A172 (cell line): ENCODE data around the gene CRKL. TPM values are rescaled to one million over a fixed set of nuclear protein-coding genes. Genes with fewer than 3 reads are reported as not detected.

Experiments
- DNase-seq: peaks from one replicate; pipeline ENCODE4 v3.0.0-alpha.2; 2015; ENCODE audit warnings: low spot score
- total RNA-seq: library from RNA; depleted of rRNA; stranded (reverse); fragments of >200 nt; shearing (Covaris generic); gene quantifications from 2 replicates; pipeline ENCODE4 v1.2.3, GENCODE V29; 2014

The CRKL gene
- total RNA-seq, 1 experiment from 2014 or later, result 33.8 TPM

- peak; percentile 24 for DNase-seq
Observed at GRCh38 chr22:20981787-20982562, 64.8 kb downstream of the CRKL start, which contains the start of gene LZTR1. LZTR1 (plus strand) TSS chr22:20982297; CDS start chr22:20982372, 75 bp downstream.

GRCh38 chr22:20982563-20982882 lies 65.3 kb downstream of the CRKL start:
- DNase-seq, result no peak

GRCh38 chr22:20983081-20983771 lies 66.0 kb downstream of the CRKL start:
- DNase-seq, result no peak

- DNase-seq, result no peak
Observed at GRCh38 chr22:20985720-20986119, 68.5 kb downstream of the CRKL start.

- DNase-seq, result no peak
Observed at GRCh38 chr22:20986365-20986764, 69.2 kb downstream of the CRKL start.

- DNase-seq, result no peak
Observed at GRCh38 chr22:20987375-20987774, 70.2 kb downstream of the CRKL start.

- DNase-seq, result no peak
Observed at GRCh38 chr22:20988573-20989322, 71.5 kb downstream of the CRKL start.

- peak; percentile 46 for DNase-seq
Observed at GRCh38 chr22:20989323-20990138, 72.3 kb downstream of the CRKL start.

GRCh38 chr22:20990184-20991180 lies 73.3 kb downstream of the CRKL start:
- no peak for DNase-seq

GRCh38 chr22:20991252-20992055 lies 74.2 kb downstream of the CRKL start:
- DNase-seq, result no peak

- DNase-seq, result no peak
Observed at GRCh38 chr22:20992056-20992442, 74.8 kb downstream of the CRKL start.

GRCh38 chr22:20992456-20993303 lies 75.5 kb downstream of the CRKL start:
- no peak for DNase-seq

- DNase-seq, result no peak
Observed at GRCh38 chr22:20993304-20994127, 76.3 kb downstream of the CRKL start.

- no peak for DNase-seq
Observed at GRCh38 chr22:20994128-20994901, 77.1 kb downstream of the CRKL start.

GRCh38 chr22:20994902-20995241 lies 77.7 kb downstream of the CRKL start:
- no peak for DNase-seq

- no peak for DNase-seq
Observed at GRCh38 chr22:20995329-20996030, 78.3 kb downstream of the CRKL start.

GRCh38 chr22:20996031-20996410 lies 78.8 kb downstream of the CRKL start:
- DNase-seq, result no peak
